Stimulated activated CD4-positive, alpha-beta T cell treated with anti-CD3 and anti-CD28 coated beads, Interleukin-4, amount 100 ng/mL, for 4 hours (primary cell): ENCODE data around the gene ZNF491.
"Not testable (repeated sequence)": the region's sequence is repeated elsewhere in the genome, so short reads cannot be mapped to it uniquely, and the experiment has no call there.

Experiments
- DNase-seq, 2 experiments: peaks; one replicate each; pipeline ENCODE4 v3.0.0-alpha.2; 2020

Gene ZNF491

GRCh38 chr19:11807099-11807380 is 8.7 kb downstream of the ZNF491 start:
- no peak for DNase-seq

GRCh38 chr19:11813703-11814028 is 15.3 kb downstream of the ZNF491 start:
- no peak for DNase-seq

- peak; percentile 77 to 84 for DNase-seq
These were observed 15.8 kb downstream of the ZNF491 start, which contains the start of gene ZNF440 for GRCh38 chr19:11814029-11814699. Gene ZNF440 (plus strand): TSS chr19:11814273. CDS start chr19:11814448, 175 bp downstream.

GRCh38 chr19:11814700-11815035 is 16.3 kb downstream of the ZNF491 start:
- no peak for DNase-seq

GRCh38 chr19:11821474-11822109 is 23.3 kb downstream of the ZNF491 start:
- no peak for DNase-seq

- DNase-seq, result not testable (repeated sequence)
These were observed 30.9 kb downstream of the ZNF491 start for GRCh38 chr19:11828957-11829876.

- no peak for DNase-seq
These were observed 34.1 kb downstream of the ZNF491 start for GRCh38 chr19:11832253-11832912.

GRCh38 chr19:11833541-11833940 is 35.2 kb downstream of the ZNF491 start:
- no peak for DNase-seq

- not testable (repeated sequence) for DNase-seq
These were observed 37.3 kb downstream of the ZNF491 start for GRCh38 chr19:11835626-11836066.

GRCh38 chr19:11843722-11844121 is 45.4 kb downstream of the ZNF491 start:
- DNase-seq, result no peak

- DNase-seq, result not testable (repeated sequence)
These were observed 49.3 kb downstream of the ZNF491 start for GRCh38 chr19:11847615-11848014.

GRCh38 chr19:11848200-11848593 is 49.9 kb downstream of the ZNF491 start:
- no peak for DNase-seq

GRCh38 chr19:11848594-11849469 is 50.5 kb downstream of the ZNF491 start, which contains the start of gene ZNF439:
Gene ZNF439 (plus strand): TSS chr19:11848726. CDS start chr19:11848868, 142 bp downstream.
- DNase-seq, result peak; percentile 84 to 88

GRCh38 chr19:11850289-11850688 is 52.0 kb downstream of the ZNF491 start:
- not testable (repeated sequence) for DNase-seq

- no peak for DNase-seq
These were observed 55.0 kb downstream of the ZNF491 start for GRCh38 chr19:11853358-11853757.

- no peak for DNase-seq
These were observed 58.4 kb downstream of the ZNF491 start for GRCh38 chr19:11856596-11857250.
